Stimulated activated CD8-positive, alpha-beta memory T cell treated with anti-CD3 and anti-CD28 coated beads, Interleukin-12 subunit alpha, Interleukin-12 subunit beta, amount 100 ng/mL, for 24 hours (primary cell): ENCODE data around the gene NABP1.

Source experiments
- DNase-seq: peaks from one replicate; pipeline ENCODE4 v3.0.0-alpha.2; 2020; ENCODE audit errors: extremely low read depth

NABP1 gene

DNA sequence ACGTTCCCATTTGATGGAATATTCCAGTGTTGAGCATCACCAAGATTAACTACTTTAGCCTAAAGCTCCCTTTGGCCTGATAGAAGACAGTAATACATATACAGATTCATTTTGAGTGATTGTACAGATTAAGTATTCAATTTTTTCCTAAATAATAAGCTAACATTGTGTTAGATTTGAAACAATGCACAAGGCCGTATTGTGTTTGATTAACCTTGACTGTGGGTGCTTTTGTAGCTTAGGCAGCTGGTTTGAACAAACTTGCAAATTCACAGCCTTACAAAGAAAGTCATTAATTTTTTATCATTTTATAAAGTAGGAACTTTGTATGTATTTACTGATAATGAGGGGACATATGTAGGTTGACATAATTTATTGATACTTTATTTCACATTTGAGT lies 29.6 kb downstream of the NABP1 start:
- no peak for DNase-seq

DNA sequence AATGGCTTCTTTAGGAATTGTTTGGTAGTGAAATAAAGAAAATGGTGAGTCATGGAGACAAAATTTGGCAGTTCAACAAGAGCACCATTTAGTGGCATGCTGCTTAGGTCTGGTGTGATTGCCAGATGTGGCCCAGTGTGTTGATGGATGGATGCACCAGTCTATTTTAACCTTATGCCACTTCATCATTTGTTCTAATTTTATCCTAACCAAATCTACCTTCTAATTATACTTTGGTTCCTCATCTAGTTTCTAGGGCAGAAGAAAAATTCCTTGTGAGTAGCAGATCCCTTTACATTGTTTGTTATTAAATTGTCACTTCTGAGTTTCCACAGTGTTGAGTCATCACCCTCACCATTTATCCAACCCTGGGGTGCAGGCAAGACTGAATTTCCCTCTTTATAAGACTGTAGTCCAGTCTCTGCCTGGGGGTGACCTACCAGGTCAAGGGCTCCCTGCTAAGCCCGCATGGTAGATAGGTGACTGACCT lies 32.5 kb downstream of the NABP1 start:
- no peak for DNase-seq

DNA sequence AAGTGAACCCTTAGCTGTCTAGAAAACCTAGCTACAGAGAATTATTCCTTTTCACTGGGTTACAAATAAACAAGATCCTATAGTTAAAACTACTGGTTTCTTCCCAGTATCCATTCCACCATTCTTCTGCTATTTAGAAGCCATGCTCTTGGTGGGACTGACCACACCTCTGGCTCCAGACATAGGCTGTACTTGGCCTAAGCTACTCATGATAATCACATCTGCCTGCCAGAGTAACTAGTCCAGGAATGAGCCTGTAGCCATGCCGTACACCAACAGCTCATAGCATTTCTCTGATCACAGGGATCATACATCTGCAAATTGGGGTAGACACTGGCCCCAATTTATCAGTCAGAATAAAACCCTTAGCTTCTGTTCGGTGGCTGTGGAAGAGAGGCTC lies 33.7 kb downstream of the NABP1 start:
- no peak for DNase-seq

DNA sequence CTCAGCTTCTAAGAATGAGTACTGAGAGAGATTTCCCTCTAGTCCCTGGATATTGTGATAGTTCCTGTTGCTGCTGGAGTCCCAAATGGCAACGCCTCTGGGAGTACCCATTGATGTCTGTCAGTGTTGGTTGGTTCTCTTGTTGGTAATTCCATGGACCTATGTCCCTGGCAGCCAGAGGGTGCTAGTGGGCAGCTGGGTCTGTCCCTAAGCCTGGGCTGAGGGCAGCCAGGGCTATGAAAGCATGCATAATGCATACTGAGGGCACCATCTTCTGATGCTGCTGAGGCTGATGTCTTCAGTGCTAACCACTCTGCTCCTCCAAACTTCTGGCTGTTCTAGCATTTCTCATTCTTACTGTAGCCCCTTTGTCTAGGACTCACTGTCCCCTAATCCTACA lies 35.9 kb downstream of the NABP1 start:
- no peak for DNase-seq

- no peak for DNase-seq
Observed at GRCh38 chr2:191714925-191715324, 37.0 kb downstream of the NABP1 start.

- DNase-seq, result no peak
Observed at GRCh38 chr2:191715471-191715870, 37.5 kb downstream of the NABP1 start.

DNA sequence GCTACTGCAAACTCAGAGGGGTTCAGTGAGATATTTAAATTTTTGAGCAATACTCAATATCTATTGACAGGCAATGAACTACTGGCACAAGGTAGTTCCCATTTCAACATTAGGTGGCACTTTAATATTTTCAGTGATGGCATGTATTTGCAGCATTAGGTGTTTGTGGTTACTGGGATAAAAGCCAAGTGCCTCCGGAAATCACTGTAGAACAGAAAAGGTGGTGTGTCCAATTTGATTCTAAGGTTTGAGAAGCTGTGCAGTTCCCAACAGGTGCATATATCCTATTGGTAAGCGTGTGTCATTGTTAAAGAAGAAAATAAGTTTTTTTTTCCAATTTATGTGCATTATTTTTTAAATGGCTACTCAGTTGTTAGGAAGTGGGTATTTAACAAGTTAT lies 41.3 kb downstream of the NABP1 start:
- DNase-seq, result no peak

- DNase-seq, result no peak
Observed at GRCh38 chr2:191719938-191720337, 42.0 kb downstream of the NABP1 start.

- no peak for DNase-seq
Observed at GRCh38 chr2:191721331-191721730, 43.4 kb downstream of the NABP1 start.

GRCh38 chr2:191724015-191724414 lies 46.1 kb downstream of the NABP1 start:
- no peak for DNase-seq

GRCh38 chr2:191728750-191729624 lies 51.1 kb downstream of the NABP1 start:
- no peak for DNase-seq

DNA sequence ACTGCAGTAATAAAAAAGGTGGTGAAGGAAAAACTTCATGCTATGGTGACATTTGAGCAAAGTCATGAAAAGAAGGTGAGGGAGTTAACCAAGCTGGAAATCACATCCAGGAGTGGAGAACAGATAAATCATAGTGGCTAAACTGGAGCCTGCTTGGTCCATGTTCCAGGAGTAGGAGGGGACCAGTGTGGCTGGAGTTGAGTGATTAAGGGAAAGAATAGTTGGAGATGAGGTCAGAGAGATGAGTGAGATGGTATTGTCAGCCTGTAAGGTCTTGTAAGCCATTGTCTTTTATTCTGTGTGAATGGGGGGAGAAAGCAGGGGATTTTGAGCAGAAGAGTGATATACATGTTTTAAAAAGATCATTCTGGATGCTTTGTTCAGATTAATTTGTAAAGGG lies 52.3 kb downstream of the NABP1 start:
- DNase-seq, result no peak
